GM12878 (cell line): ENCODE results near the gene CADPS. TPM values are rescaled to one million over a fixed set of nuclear protein-coding genes. Genes with fewer than 3 reads are reported as not detected.

Source experiments
- ATAC-seq: fragments of 200-7000 bp; cut with Tn5 transposase; 3 replicates; pipeline ENCODE4 v1.9.1; 2020; ENCODE audit warnings: mild to moderate bottlenecking, moderate library complexity
- BruUV-seq: library from RNA; stranded (reverse); fragments of 400-500 nt; replicated peaks from 2 replicates; lab custom pipeline; 2021; lab: Mats Ljungman, UMichigan
- CTCF ChIA-PET: fragments of 300-600 bp; sonication (Branson Sonifier 250); formaldehyde crosslinking; extraction: SDS; loops from one replicate; lab custom pipeline; 2021; ENCODE audit warnings: inconsistent platforms; lab: Yijun Ruan, JAX
- POLR2A ChIA-PET: fragments of 350-600 bp; formaldehyde crosslinking; extraction: SDS; loops from one replicate; lab custom pipeline; 2021; ENCODE audit warnings: inconsistent platforms; lab: Charles Lee
- RAD21 ChIA-PET: fragments of 300-600 bp; sonication (Branson Sonifier 250); formaldehyde crosslinking; loops from one replicate; lab custom pipeline; 2023; ENCODE audit warnings: antibody characterized with exemption; ENCODE audit not compliant: unreplicated experiment; lab: Charles Lee
- SMC1A ChIA-PET: fragments of 300-600 bp; sonication (Branson Sonifier 250); formaldehyde crosslinking; loops from one replicate; lab custom pipeline; 2023; ENCODE audit not compliant: unreplicated experiment, uncharacterized antibody; lab: Charles Lee
- DNase-seq: peaks from one replicate; pipeline ENCODE4 v3.0.0-alpha.2; 2011; ENCODE audit warnings: low read depth, low spot score
- FAIRE-seq: peaks from 3 replicates; lab custom pipeline; 2011; peaks lifted over from hg19 to GRCh38; lab: Jason Lieb, UNC
- H2AFZ ChIP-seq: 2 replicates; pipeline ENCODE4 v1.6.0; 2011; ENCODE audit warnings: low read depth, low read length, control low read depth; ENCODE audit not compliant: control insufficient read depth
- H3K27ac ChIP-seq: 2 replicates; pipeline ENCODE4 v1.5.1; 2011; ENCODE audit warnings: control low read depth; ENCODE audit not compliant: control insufficient read depth, insufficient read depth
- H3K27me3 ChIP-seq, 2 experiments: replicated peaks in 1 of 2; 2 replicates each; pipeline versions ENCODE4 v1.6.0 to v1.6.1; 2011; ENCODE audit warnings: low read length in 1 of 2; ENCODE audit not compliant: control insufficient read depth in 2 of 2, insufficient read depth in 2 of 2
- H3K36me3 ChIP-seq, 2 experiments: 2 replicates each; pipeline ENCODE4 v1.5.1; 2011; ENCODE audit warnings: low read length in 1 of 2; ENCODE audit not compliant: control insufficient read depth in 2 of 2, insufficient read depth in 2 of 2
- H3K4me1 ChIP-seq: 2 replicates; pipeline ENCODE4 v1.6.1; 2011; ENCODE audit warnings: mild to moderate bottlenecking, low read length, moderate library complexity, mixed read lengths; ENCODE audit not compliant: control insufficient read depth, insufficient read depth
- H3K4me2 ChIP-seq: 2 replicates; pipeline ENCODE4 v1.6.0; 2011; ENCODE audit warnings: control low read depth; ENCODE audit not compliant: control insufficient read depth, insufficient read depth
- H3K4me3 ChIP-seq: fragments of 200-600 bp; sonication (generic); 2 replicates; pipeline ENCODE4 v1.5.1; 2016
- H3K79me2 ChIP-seq: 2 replicates; pipeline ENCODE4 v1.6.0; 2011; ENCODE audit warnings: low read length; ENCODE audit not compliant: control insufficient read depth, insufficient read depth
- H3K9ac ChIP-seq: 2 replicates; pipeline ENCODE4 v1.8.0; 2011; ENCODE audit warnings: low read length, control low read depth, mixed read lengths; ENCODE audit not compliant: control insufficient read depth, insufficient read depth
- H3K9me3 ChIP-seq: replicated peaks from 3 replicates; pipeline ENCODE4 v1.5.1; 2011; ENCODE audit warnings: mild to moderate bottlenecking, low read length; ENCODE audit not compliant: control insufficient read depth, insufficient read depth
- H4K20me1 ChIP-seq: 2 replicates; pipeline ENCODE4 v1.6.0; 2011; ENCODE audit not compliant: control insufficient read depth, insufficient read depth
- ATF7 ChIP-seq: fragments of 450-650 bp; IDR thresholded peaks from 2 replicates; pipeline ENCODE4 v1.6.1; 2016; ENCODE audit warnings: low read depth, mild to moderate bottlenecking
- CHD1 ChIP-seq: IDR thresholded peaks from 2 replicates; pipeline ENCODE4 v1.6.1; 2012; ENCODE audit warnings: low read depth, low read length, improper control_type of control experiment
- HDGF ChIP-seq: fragments of 450-650 bp; IDR thresholded peaks from 2 replicates; pipeline ENCODE4 v1.6.1; 2016; ENCODE audit warnings: antibody characterized with exemption
- JUND ChIP-seq: IDR thresholded peaks from 2 replicates; pipeline ENCODE4 v1.6.1; 2012; ENCODE audit warnings: low read depth, mild to moderate bottlenecking, low read length, improper control_type of control experiment, moderate library complexity
- MEF2B ChIP-seq: fragments of 450-650 bp; IDR thresholded peaks from 2 replicates; pipeline ENCODE4 v1.6.1; 2018; ENCODE audit warnings: mild to moderate bottlenecking, moderate library complexity; ENCODE audit not compliant: partially characterized antibody, poor library complexity, severe bottlenecking
- NFIC ChIP-seq: IDR thresholded peaks from 2 replicates; pipeline ENCODE4 v1.6.1; 2012; ENCODE audit warnings: low read depth, mild to moderate bottlenecking, inconsistent platforms, low read length, moderate library complexity
- NR2C2 ChIP-seq: IDR thresholded peaks from 2 replicates; pipeline ENCODE4 v1.6.1; 2011; ENCODE audit warnings: borderline replicate concordance, low read depth; ENCODE audit not compliant: control insufficient read depth, insufficient read length
- RBBP5 ChIP-seq: fragments of 200-600 bp; sonication (generic); conservative IDR thresholded peaks from 2 replicates; pipeline ENCODE4 v1.6.1; 2016
- ZSCAN29 ChIP-seq: fragments of 450-650 bp; IDR thresholded peaks from 2 replicates; pipeline ENCODE4 v1.6.1; 2017; ENCODE audit warnings: mild to moderate bottlenecking, moderate library complexity
- WGBS: methylation state at CpG from one replicate; pipeline ENCODE4 v1.1.6; 2016; ENCODE audit warnings: low lambda C conversion rate; ENCODE audit not compliant: insufficient replicate concordance, insufficient coverage; ENCODE audit errors: missing lambda C conversion rate; 5-methylcytosine and 5-hydroxymethylcytosine counted together
- in situ Hi-C: fragments of 300-500 bp; cut with MboI; formaldehyde crosslinking; loops from 9 replicates; pipeline ENCODE4 v1.14.3; 2018; ENCODE audit warnings: mixed read lengths
- intact Hi-C: fragments of 100-400 bp; cut with micrococcal nuclease; formaldehyde crosslinking; loops from one replicate; pipeline ENCODE4 v1.14.2; 2022; ENCODE audit not compliant: unreplicated experiment
- polyA plus RNA-seq, 11 experiments: library from polyadenylated mRNA; depleted of rRNA in 4 of 11; unstranded in 6 of 11; stranded (reverse) in 5 of 11; fragments of >200 nt; fragmentation: Nextera tagmentation in 4 of 11; fragmentation: Illumina TruSeq in 1 of 11; extraction: Ambion mirVana in 4 of 11; extraction: Trizol in 1 of 11; gene quantifications; 1 replicate in 1 of 11; 2 replicates in 10 of 11; pipeline versions ENCODE4 v1.2.1 to v1.2.3, GENCODE V29; 2011 to 2016; ENCODE audit warnings: inconsistent platforms in 2 of 11, missing spikeins in 2 of 11, low read depth in 1 of 11
- total RNA-seq, 4 experiments: library from RNA; depleted of rRNA in 3 of 4; stranded (reverse); fragments of >200 nt in 3 of 4; fragmentation: Illumina TruSeq in 1 of 4; extraction: Trizol in 1 of 4; gene quantifications; 2 replicates each; pipeline versions ENCODE4 v1.2.1 to v1.2.3, GENCODE V29; 2013 to 2021
- TF ChIP-seq, protein P1 (sequence below): fragments of 450-650 bp; formaldehyde crosslinking; IDR thresholded peaks from 2 replicates; pipeline ENCODE4 v1.5.0; 2022; ENCODE audit warnings: mild to moderate bottlenecking, missing genetic modification characterization
- TF ChIP-seq, protein P2 (sequence below): fragments of 450-650 bp; IDR thresholded peaks from 2 replicates; pipeline ENCODE4 v1.6.1; 2017; ENCODE audit warnings: mild to moderate bottlenecking, moderate library complexity

The CADPS gene
- total and polyA plus RNA-seq, 10 of the 15 experiments (the other 5 are each of a cell fraction or from before 2014, with no cell fraction given): 0.20 TPM; not detected in 9

DNA sequence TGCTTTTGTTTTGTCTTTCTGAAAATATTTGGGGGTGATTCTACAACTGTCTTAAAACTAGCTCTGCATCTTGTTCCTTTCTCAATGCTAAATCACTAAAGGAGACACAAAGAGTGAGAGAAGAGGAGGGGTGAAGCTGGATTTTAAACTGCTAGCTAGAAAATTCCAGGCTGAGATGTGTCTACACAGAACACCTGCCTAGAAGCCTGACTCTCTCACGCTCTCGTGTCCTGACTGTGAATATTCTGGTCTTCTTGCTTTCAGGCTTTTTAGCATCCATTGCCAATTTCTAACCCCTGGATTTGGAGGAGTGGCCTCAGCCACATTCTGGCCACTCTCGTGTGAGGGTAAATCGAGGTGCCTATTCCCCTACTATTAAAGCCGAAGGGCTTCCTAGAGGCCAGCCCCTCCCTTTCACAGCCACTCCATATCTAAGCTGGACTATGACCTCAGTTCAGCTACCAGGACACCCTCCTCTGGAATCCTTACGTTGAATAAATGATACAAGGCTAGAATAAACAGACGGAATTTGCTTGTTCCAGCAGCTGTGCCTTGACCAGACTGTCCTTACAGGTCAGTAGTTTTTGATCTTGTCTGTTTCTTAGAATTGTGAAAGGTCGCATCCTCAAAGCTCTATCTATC is 353.6 kb downstream of the CADPS start (continued):
- TF ChIP-seq, protein P1, sequence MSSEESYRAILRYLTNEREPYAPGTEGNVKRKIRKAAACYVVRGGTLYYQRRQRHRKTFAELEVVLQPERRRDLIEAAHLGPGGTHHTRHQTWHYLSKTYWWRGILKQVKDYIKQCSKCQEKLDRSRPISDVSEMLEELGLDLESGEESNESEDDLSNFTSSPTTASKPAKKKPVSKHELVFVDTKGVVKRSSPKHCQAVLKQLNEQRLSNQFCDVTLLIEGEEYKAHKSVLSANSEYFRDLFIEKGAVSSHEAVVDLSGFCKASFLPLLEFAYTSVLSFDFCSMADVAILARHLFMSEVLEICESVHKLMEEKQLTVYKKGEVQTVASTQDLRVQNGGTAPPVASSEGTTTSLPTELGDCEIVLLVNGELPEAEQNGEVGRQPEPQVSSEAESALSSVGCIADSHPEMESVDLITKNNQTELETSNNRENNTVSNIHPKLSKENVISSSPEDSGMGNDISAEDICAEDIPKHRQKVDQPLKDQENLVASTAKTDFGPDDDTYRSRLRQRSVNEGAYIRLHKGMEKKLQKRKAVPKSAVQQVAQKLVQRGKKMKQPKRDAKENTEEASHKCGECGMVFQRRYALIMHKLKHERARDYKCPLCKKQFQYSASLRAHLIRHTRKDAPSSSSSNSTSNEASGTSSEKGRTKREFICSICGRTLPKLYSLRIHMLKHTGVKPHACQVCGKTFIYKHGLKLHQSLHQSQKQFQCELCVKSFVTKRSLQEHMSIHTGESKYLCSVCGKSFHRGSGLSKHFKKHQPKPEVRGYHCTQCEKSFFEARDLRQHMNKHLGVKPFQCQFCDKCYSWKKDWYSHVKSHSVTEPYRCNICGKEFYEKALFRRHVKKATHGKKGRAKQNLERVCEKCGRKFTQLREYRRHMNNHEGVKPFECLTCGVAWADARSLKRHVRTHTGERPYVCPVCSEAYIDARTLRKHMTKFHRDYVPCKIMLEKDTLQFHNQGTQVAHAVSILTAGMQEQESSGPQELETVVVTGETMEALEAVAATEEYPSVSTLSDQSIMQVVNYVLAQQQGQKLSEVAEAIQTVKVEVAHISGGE (CRISPR knock-in tag): no peak
- TF ChIP-seq ZSCAN29 (no peak), JUND (no peak)

DNA sequence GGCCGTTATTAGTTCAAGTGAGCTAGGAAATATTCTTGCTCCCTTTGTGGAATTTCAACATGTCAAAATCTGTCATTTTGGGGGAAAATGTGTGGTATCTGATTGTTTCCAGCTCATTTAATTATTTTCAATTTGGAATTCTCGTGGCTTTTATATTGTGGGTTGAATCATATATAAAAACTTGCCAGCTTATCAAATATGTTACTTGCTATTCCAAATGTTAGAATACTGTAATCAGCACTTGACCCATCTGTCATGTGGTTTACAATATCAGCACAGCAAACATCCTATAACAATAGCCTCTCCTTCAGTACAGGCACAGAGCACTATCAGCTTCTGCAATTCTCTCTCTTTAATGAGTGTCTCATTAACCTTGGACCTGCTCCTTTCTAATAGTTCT is 371.7 kb downstream of the CADPS start:
- no peak overlapping the region for H2AFZ ChIP-seq
- SMC1A ChIA-PET: no interaction called here
- TF ChIP-seq, protein P2, sequence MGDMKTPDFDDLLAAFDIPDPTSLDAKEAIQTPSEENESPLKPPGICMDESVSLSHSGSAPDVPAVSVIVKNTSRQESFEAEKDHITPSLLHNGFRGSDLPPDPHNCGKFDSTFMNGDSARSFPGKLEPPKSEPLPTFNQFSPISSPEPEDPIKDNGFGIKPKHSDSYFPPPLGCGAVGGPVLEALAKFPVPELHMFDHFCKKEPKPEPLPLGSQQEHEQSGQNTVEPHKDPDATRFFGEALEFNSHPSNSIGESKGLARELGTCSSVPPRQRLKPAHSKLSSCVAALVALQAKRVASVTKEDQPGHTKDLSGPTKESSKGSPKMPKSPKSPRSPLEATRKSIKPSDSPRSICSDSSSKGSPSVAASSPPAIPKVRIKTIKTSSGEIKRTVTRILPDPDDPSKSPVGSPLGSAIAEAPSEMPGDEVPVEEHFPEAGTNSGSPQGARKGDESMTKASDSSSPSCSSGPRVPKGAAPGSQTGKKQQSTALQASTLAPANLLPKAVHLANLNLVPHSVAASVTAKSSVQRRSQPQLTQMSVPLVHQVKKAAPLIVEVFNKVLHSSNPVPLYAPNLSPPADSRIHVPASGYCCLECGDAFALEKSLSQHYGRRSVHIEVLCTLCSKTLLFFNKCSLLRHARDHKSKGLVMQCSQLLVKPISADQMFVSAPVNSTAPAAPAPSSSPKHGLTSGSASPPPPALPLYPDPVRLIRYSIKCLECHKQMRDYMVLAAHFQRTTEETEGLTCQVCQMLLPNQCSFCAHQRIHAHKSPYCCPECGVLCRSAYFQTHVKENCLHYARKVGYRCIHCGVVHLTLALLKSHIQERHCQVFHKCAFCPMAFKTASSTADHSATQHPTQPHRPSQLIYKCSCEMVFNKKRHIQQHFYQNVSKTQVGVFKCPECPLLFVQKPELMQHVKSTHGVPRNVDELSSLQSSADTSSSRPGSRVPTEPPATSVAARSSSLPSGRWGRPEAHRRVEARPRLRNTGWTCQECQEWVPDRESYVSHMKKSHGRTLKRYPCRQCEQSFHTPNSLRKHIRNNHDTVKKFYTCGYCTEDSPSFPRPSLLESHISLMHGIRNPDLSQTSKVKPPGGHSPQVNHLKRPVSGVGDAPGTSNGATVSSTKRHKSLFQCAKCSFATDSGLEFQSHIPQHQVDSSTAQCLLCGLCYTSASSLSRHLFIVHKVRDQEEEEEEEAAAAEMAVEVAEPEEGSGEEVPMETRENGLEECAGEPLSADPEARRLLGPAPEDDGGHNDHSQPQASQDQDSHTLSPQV: no peak
- TF ChIP-seq RBBP5: no peak
- no peak for TF ChIP-seq ATF7
- TF ChIP-seq NFIC: no peak
- TF ChIP-seq NR2C2: no peak
- no peak for TF ChIP-seq MEF2B
- no peak for TF ChIP-seq CHD1
- TF ChIP-seq HDGF: no peak

More for the DNA sequence above, 371.7 kb downstream of the CADPS start:
- ChIA-PET CTCF (no interaction called here), RAD21 (no interaction called here), POLR2A (no interaction called here)
- Histone ChIP-seq H3K27ac (no peak overlapping the region), H3K4me3 (no peak overlapping the region), H3K27me3 (no peaks in the 10 kb centered on the region), H3K36me3 (no peaks in the 10 kb centered on the region), H3K9ac (no peak overlapping the region), H3K79me2 (no peaks in the 10 kb centered on the region), H3K4me2 (no peak overlapping the region), H4K20me1 (no peaks in the 10 kb centered on the region), H3K9me3 (no peaks in the 10 kb centered on the region), H3K4me1 (no peaks in the 10 kb centered on the region)
- no TSS peak for BruUV-seq
- no peak for FAIRE-seq
- 0% methylated on average over 2 of the region's 2 CpGs for WGBS
- intact Hi-C loops (no loop called here), in situ Hi-C loops (no loop called here)
- ATAC-seq: no peak
- no peak for DNase-seq
